GM12892 (cell line): ENCODE results near the gene IFRD2.

Source experiments
- POLR2A ChIP-seq: IDR thresholded peaks from 2 replicates; pipeline ENCODE4 v1.6.1; 2011; ENCODE audit warnings: low read depth, low read length, control low read depth
- TAF1 ChIP-seq: IDR thresholded peaks from 2 replicates; pipeline ENCODE4 v1.6.1; 2011; ENCODE audit warnings: low read depth, mild to moderate bottlenecking, control low read depth, low read length, borderline replicate concordance

- TF ChIP-seq TAF1 (no peak), POLR2A (no peak)
These were observed 33.2 kb downstream of the IFRD2 start for GRCh38 chr3:50258979-50259378.
